Stomach (tissue), 9 donors: ENCODE measurements around the gene MYO18B. TPM values are rescaled to one million over a fixed set of nuclear protein-coding genes. Genes with fewer than 3 reads are reported as not detected.

ENCODE experiments used
- DNase-seq, 2 donors: peaks; one replicate each; pipeline versions ENCODE4 v3.0.0 to v3.0.0-alpha.2; 2013 to 2019
- H3K27ac ChIP-seq, 5 donors: fragments of 200-600 bp in 4 of 5; sonication (generic) in 4 of 5; one replicate each; pipeline ENCODE4 v1.5.1; 2013 to 2019; ENCODE audit warnings: mild to moderate bottlenecking in 1 of 5, moderate library complexity in 1 of 5
- H3K27me3 ChIP-seq, 3 donors: fragments of 200-600 bp; sonication (generic); one replicate each; pipeline ENCODE4 v1.5.1; 2017 to 2019; ENCODE audit warnings: mixed run types in 1 of 3
- H3K36me3 ChIP-seq, 4 donors: fragments of 200-600 bp; sonication (generic); 1 replicate in 3 of 4; 2 replicates in 1 of 4; pipeline ENCODE4 v1.5.1; 2016 to 2019
- H3K4me1 ChIP-seq, 4 donors: fragments of 200-600 bp; sonication (generic); one replicate each; pipeline ENCODE4 v1.5.1; 2016 to 2019
- H3K4me3 ChIP-seq, 4 donors: fragments of 200-600 bp; sonication (generic) in 3 of 4; one replicate each; pipeline ENCODE4 v1.5.1; 2016 to 2019; ENCODE audit warnings: mild to moderate bottlenecking in 1 of 4
- H3K9me3 ChIP-seq, 4 donors: fragments of 200-600 bp; sonication (generic); one replicate each; pipeline ENCODE4 v1.5.1; 2016 to 2019
- EP300 ChIP-seq: sonication (generic); formaldehyde crosslinking; IDR thresholded peaks from one replicate; pipeline ENCODE4 v1.6.1; 2017; ENCODE audit warnings: antibody characterized with exemption
- POLR2A ChIP-seq, 4 donors: fragments of 450-650 bp; IDR thresholded peaks; one replicate each; pipeline ENCODE4 v1.6.1; 2016; ENCODE audit warnings: antibody characterized with exemption in 4 of 4, control low read depth in 2 of 4, mild to moderate bottlenecking in 1 of 4, moderate library complexity in 1 of 4
- POLR2AphosphoS5 ChIP-seq, 3 donors: sonication (generic); formaldehyde crosslinking; IDR thresholded peaks; one replicate each; pipeline ENCODE4 v1.6.1; 2016; ENCODE audit warnings: antibody characterized with exemption in 3 of 3
- WGBS, 5 donors: extraction: QIAGEN DNeasy Blood & Tissue Kit in 3 of 5; methylation state at CpG; one replicate each; pipeline versions ENCODE4 v1.1.5 to v1.1.7; 2013 to 2018; 5-methylcytosine and 5-hydroxymethylcytosine counted together
- intact Hi-C: fragments of 100-400 bp; cut with DNase I; formaldehyde crosslinking; loops from one replicate; pipeline ENCODE4 v1.15.1; 2023; ENCODE audit warnings: low total_unique reads
- polyA plus RNA-seq, 3 donors: library from polyadenylated mRNA; stranded (reverse); fragments of 200-250 nt; gene quantifications; one replicate each; pipeline ENCODE4 v1.2.3, GENCODE V29; 2013
- total RNA-seq, 5 donors: library from RNA; depleted of rRNA; stranded (reverse); fragments of >200 nt; gene quantifications; one replicate each; pipeline versions ENCODE4 v1.1.0 to v1.2.3, GENCODE V29; 2014 to 2016
- TF ChIP-seq, protein P1 (sequence below), 7 experiments: fragments of 450-650 bp in 4 of 7; fragments of 200-600 bp in 3 of 7; sonication (generic) in 3 of 7; IDR thresholded peaks; one replicate each; pipeline ENCODE4 v1.5.1; 2016 to 2019; ENCODE audit warnings: antibody characterized with exemption in 7 of 7, control low read depth in 2 of 7, mild to moderate bottlenecking in 1 of 7
- donor health status: healthy with polysubstance abuse.
- donor health status: Bipolar disorder and iron deficiency.
- donor health status: healthy.

MYO18B gene
- total and polyA plus RNA-seq, 8 donors = 0.31 to 7.6 (median 0.92) TPM; not detected in 1

DNA sequence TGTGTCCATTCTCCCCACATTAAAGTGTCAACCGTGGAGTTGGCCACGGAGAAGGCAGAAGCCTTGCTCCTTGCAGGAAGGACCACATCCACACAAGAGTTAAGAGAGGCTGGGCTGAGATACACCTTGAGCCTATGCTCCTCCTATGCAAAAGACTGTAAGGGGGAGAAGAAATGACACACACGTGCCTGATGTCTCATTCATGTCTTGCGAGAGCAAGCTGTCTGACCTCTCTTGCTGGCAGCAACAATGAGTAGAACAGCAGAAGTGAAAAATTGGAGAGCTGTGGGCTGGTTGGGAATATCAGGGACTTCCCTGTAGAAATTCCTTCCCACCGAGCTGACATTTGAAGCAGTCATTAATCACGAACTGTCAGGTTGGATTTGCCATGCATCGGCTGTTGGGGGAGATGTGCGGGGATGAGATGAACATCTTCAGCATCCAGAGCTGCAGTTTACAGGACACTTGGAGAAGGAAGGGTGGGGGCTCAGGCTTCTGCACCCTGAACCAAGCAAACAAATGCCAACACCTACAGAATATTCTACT lies 139.3 kb downstream of the MYO18B start:
- Histone ChIP-seq H3K27ac (no peak overlapping the region), H3K4me3 (no peak overlapping the region), H3K27me3 (peaks cover 0 to 34% (median 3%) of the 10 kb centered on the region in 3 donors), H3K4me1 (no peaks in the 10 kb centered on the region), H3K36me3 (no peaks in the 10 kb centered on the region), H3K9me3 (no peaks in the 10 kb centered on the region)
- TF ChIP-seq EP300 (no peak), POLR2AphosphoS5 (IDR thresholded peaks at IDR 0.05) (no peak), POLR2A (IDR thresholded peaks at IDR 0.05) (no peak)
- TF ChIP-seq, protein P1, sequence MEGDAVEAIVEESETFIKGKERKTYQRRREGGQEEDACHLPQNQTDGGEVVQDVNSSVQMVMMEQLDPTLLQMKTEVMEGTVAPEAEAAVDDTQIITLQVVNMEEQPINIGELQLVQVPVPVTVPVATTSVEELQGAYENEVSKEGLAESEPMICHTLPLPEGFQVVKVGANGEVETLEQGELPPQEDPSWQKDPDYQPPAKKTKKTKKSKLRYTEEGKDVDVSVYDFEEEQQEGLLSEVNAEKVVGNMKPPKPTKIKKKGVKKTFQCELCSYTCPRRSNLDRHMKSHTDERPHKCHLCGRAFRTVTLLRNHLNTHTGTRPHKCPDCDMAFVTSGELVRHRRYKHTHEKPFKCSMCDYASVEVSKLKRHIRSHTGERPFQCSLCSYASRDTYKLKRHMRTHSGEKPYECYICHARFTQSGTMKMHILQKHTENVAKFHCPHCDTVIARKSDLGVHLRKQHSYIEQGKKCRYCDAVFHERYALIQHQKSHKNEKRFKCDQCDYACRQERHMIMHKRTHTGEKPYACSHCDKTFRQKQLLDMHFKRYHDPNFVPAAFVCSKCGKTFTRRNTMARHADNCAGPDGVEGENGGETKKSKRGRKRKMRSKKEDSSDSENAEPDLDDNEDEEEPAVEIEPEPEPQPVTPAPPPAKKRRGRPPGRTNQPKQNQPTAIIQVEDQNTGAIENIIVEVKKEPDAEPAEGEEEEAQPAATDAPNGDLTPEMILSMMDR (IDR thresholded peaks at IDR 0.05) = no peak
- WGBS, 5 donors = 58 to 71% (median 65%) methylated on average over 8 of the region's 8 CpGs
- no peak for DNase-seq
- intact Hi-C loops = no loop called here

DNA sequence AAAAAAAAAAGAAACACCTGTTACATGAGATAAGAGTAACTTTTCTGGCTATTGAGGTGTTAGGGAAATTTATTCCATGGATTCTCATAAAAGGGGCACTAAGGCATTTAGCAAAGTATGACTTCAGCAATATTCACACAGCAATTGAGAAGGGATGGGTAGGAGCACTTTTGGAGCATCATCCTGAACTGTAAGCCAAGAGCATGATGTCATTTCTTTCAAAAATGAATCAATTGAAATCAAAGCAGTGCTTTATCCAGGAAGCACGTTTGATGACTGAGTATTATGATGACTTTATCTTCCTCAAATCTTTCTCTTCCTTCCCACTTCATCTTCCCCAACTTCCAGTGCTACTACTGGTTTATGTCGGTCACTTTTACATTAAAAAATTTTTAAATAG lies 140.4 kb downstream of the MYO18B start:
- Histone ChIP-seq H3K4me3 (no peak overlapping the region), H3K27me3 (peaks cover 0 to 36% (median 3%) of the 10 kb centered on the region in 3 donors), H3K4me1 (no peaks in the 10 kb centered on the region), H3K36me3 (no peaks in the 10 kb centered on the region), H3K9me3 (no peaks in the 10 kb centered on the region), H3K27ac (no peak overlapping the region)
- DNase-seq = no peak
- 59 to 74% (median 69%) methylated on average over 2 of the region's 2 CpGs for WGBS, 5 donors
- intact Hi-C loops = no loop called here
- TF ChIP-seq, protein P1 (IDR thresholded peaks at IDR 0.05) = no peak
- TF ChIP-seq POLR2AphosphoS5 (IDR thresholded peaks at IDR 0.05) (no peak), POLR2A (IDR thresholded peaks at IDR 0.05) (no peak), EP300 (no peak)

DNA sequence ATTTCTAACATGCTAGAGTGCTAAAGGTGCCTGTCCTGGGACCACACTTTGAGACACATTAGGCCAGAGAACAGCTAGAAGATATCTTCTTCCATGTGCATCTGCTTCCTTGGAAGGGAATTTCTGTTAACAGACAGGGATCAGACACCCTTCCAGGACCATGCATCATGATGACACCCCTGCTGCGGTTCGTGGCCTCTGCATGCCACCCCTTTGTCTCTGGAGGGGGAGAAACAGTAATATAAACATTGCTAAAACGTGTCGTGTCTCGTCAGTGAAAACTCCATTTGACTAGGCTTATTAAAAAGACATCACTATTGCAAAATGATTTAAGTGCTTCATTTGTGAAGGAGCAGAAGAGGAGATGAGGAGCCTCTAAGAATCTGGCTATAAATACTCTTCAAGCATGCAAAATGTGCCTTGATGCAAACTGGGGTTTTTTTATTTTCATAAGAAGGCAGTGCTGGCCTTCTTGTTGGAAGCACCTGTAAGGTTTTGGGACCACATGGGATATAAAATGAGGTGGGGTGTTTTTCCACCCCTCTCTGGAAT lies 141.6 kb downstream of the MYO18B start:
- intact Hi-C loops = no loop called here
- 22 to 31% (median 23%) methylated on average over 5 of the region's 5 CpGs for WGBS, 5 donors
- Histone ChIP-seq H3K4me3 (no peak overlapping the region), H3K27ac (no peak overlapping the region), H3K9me3 (no peaks in the 10 kb centered on the region), H3K36me3 (no peaks in the 10 kb centered on the region), H3K27me3 (peaks cover 0 to 44% (median 3%) of the 10 kb centered on the region in 3 donors), H3K4me1 (no peaks in the 10 kb centered on the region)
- TF ChIP-seq, protein P1 (IDR thresholded peaks at IDR 0.05) = no peak
- TF ChIP-seq POLR2A (IDR thresholded peaks at IDR 0.05) (no peak), POLR2AphosphoS5 (IDR thresholded peaks at IDR 0.05) (no peak), EP300 (no peak)
- no peak for DNase-seq

DNA sequence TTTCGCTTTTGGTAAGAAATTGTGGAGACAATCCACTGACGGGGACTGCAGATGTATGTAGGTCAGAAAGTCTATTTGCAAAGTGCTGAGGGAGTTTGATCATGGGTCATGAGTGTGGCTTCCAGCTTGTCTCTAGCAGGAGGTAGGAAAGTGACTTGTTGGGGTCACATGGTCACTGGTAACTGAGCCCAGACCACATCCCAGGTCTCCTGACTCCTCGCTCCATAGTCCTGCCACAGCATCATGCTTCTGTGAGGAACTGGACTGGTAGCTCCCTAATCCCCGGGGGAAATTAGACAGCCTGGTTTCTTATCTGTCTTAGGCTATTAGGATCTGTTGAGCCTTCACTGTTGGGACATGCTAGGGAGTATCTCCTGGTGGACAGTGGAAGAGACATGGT lies 142.1 kb downstream of the MYO18B start:
- Histone ChIP-seq H3K27ac (no peak overlapping the region), H3K9me3 (no peaks in the 10 kb centered on the region), H3K36me3 (no peaks in the 10 kb centered on the region), H3K4me1 (no peaks in the 10 kb centered on the region), H3K27me3 (peaks cover 0 to 44% (median 3%) of the 10 kb centered on the region in 3 donors), H3K4me3 (no peak overlapping the region)
- DNase-seq = no peak
- intact Hi-C loops = no loop called here
- TF ChIP-seq POLR2AphosphoS5 (IDR thresholded peaks at IDR 0.05) (no peak), EP300 (no peak), POLR2A (IDR thresholded peaks at IDR 0.05) (no peak)
- TF ChIP-seq, protein P1 (IDR thresholded peaks at IDR 0.05) = no peak
- 76 to 85% (median 80%) methylated on average over 3 to 4 of the region's 4 CpGs for WGBS, 5 donors
